HG02884 (cell line): ENCODE data around the gene CAPN12.

ENCODE experiments used
- ATAC-seq: cut with Tn5 transposase; IDR thresholded peaks from one replicate; pipeline ENCODE4 v1.9.1; 2021; ENCODE audit warnings: mild to moderate bottlenecking, moderate library complexity; ENCODE audit not compliant: unreplicated experiment

CAPN12 gene

GRCh38 chr19:38712161-38712748 is 32.0 kb downstream of the CAPN12 start:
- no peak for ATAC-seq

GRCh38 chr19:38711726-38712153 is 32.5 kb downstream of the CAPN12 start:
- ATAC-seq, result no peak

- no peak for ATAC-seq
Measured at GRCh38 chr19:38710928-38711725, 33.1 kb downstream of the CAPN12 start.

GRCh38 chr19:38710416-38710702 is 33.9 kb downstream of the CAPN12 start:
- ATAC-seq, result no peak

DNA sequence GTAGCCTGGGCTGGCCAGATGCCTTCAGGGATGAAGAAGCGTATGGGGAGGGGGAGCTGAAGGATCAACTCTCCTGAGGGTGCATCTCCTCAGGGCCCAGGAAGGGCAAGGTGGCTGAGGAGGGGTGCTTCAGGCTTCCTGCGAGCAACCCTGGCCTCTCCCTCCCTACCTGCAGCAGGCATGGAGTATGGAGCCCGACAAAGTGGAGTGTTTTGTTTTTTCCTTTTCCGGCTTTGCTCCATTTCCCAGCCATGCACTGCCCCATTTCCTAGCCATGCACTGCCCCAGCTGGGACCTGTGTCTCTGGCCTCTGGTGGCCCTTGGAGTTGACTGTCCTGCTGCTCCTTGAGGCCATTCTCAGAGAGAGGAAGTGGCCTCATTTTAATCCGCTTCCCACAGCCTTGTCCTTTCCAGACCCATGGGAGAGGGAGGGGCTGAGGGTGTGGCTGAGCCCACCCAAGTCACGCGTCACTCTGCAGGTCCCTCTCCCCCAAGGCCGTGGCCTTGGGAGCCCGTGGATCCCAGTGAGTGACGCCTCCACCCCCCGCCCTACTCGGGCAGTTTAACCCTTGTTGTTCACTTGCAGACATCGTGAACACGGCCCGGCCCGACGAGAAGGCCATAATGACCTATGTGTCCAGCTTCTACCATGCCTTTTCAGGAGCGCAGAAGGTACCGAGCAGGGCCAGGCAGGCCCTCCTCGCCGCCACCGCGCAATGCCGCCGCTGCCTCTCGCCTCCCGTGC is 34.4 kb downstream of the CAPN12 start:
- no peak for ATAC-seq

DNA sequence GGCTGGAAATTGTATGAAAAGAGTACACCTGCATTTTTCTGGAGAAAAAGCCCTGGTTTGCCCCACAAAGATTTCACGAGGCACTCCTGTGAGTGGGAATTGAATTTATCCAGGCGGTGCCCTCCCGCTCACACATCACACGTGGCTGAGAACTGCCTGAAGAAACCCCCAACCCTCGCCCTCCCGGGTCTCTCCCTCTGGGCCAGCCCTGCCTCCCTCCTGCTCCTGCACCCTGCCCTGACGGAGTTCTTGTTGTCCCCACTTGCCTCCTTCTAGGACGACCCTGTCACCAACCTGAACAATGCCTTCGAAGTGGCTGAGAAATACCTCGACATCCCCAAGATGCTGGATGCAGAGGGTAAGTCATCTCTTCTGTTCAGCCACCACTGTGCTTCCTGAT is 35.2 kb downstream of the CAPN12 start:
- ATAC-seq, result no peak

DNA sequence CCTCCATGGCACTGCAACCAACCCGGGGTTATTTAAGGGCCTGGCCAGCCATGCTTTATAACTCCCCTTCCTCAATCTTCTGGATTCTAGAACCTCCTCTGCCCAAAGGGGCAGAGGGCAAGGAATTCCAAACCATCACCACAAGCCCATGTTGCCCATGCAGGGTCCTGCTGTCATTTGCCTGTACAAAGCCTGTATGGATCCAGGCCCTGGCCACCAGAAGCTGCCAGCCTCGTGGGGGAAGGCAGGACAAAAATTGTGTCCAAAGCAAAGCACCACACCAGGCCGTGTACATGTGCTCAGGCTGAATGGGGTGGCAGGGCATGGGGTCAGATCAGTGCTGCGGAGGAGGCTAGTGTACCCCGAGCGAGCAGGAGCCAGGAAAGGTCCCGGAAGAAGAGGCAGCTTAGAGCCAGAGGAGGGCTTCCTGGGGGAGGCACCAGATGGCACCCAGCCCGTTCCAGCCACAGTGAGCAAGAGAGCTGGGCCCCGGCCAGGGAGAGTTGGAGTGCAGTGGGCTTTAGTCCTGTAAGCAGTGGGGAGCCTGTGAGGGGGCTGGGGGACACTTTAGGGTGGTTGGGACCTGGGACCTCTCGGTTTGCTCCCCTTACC is 35.8 kb downstream of the CAPN12 start:
- ATAC-seq, result no peak

DNA sequence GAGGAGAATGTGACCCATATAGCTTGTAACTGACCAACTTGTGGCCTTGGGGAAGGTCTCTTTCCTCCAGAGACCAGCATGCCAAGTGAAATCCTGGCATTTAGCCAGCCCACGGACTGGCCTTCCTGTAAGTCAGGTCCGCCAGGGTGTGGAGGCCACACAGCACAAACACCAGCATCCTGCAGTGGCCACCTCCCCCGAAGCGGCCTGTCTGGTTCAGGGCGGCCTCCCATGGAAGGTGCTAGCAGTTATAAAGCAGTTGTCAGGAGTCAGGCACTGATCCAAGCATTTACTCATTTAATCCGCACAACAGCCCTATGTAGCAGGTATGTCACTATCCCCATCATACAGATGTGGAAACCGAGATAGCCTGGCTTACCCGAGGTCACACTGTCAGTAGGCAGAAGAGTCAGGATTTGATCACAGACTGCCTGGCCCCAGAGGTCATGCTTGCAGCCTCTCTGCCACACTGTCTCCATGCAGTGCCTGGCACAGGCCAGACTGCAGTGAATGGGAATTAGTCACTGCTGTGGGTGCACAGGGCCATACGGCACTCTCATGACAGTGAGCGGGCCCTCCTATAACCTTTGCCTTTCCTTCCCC is 36.7 kb downstream of the CAPN12 start:
- no peak for ATAC-seq

DNA sequence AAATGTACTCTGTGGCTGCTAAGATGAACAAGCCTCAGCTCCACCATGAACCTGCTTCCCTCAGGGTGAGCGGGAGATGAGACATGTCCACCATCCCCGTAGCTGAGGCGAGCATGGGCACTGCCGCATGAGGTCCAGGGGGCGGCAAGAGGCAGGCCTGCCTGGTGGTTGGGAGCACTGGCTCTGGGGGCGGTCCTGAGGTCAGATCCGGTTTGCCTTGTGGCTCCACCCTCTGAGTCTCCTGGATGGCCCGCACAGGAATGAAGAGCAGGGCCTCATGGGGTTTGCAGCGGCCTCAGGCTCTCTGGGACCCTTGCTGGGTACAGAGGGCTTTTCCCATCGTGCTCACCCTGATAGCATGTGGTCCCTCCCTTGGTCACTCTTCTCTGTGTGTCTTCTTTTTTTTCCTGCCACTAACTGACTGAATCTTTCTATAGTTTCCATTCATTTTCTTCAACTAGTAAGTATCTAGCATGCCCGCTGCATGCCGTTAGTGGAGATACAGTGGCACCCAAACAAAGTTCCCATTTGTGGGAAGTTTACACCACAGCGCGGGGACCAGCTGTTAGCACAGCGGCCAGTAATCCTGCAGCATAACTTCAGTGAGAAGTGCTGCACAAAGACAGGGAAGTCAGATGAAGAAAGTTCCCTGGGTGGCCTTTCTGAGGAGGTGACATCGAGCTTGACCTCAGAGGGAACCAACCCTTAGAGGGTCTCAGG is 37.3 kb downstream of the CAPN12 start:
- ATAC-seq, result no peak

GRCh38 chr19:38705197-38706019 is 38.9 kb downstream of the CAPN12 start:
- ATAC-seq, result no peak

DNA sequence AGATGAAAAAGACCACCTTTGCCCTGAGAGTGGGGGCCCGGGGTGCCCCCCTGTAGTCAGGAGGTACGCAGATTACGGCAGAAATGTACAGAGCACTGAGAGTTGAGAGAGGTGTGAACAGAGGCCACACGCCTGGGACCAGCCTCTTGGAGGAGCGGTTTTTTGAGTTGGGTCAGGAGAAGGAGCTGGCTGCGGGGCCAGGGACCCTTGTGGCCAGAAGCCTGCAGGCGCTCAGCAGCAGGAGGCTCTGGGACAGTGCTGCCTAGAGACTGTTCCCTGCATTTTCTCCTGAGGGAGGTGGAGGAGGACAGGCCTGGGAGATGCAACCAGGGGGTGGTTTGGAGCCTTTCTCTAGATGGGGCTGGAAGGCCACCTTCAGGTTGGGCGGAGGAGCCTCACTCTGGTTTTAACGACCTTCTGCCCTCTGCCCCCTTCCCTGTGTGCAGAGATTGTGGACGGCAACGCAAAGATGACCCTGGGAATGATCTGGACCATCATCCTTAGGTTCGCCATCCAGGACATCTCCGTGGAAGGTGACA is 39.7 kb downstream of the CAPN12 start:
- ATAC-seq, result no peak

DNA sequence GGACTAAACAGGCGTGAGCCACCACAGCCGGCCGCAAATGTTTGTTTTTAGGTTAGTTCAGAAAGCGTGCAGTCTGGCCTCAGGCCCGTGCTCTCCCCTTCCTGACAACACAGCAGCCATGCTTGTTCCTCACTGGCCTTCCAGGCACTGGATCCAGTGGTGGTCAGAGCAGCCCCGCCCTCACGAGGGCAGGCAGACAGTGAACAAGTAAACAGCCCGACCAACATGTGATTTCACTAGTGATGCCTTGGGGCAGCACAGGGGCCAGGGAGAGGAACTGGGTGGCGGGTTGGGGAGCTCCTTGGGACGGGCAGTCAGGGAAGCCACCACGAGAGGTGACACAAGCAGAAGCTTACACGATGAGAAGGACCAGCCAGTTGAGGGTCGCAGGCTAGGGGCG is 40.8 kb downstream of the CAPN12 start:
- ATAC-seq, result no peak

- ATAC-seq, result no peak
Measured at GRCh38 chr19:38702278-38702677, 42.0 kb downstream of the CAPN12 start.

DNA sequence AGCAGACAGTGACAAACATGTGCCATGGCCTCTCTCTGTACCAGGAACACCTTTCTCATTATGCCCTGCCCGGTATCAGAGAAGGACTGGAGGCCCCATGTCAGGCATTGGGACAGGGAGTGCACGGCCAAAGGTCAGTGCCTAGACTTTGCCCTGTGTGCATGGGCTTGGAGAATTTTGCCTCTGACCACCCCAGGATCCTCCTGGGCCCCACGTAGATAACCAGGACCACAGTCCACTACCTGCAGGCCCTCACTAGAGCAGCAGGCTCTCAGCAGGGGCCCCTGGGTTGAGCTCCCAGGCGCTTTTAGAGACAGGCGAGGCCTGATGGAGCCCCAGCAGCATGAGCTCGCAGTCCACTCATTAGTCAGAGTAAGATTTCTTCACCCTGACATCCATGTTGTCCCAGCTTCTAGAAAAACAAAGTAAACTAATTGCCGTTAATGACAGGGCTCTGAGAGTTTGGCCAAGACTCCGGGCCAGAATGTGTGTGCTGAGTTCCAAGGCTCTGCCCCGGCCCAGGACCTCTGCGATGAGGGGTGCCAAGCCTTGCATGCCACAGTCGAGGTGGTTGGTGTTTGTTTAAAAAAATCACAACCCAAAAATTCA is 42.7 kb downstream of the CAPN12 start:
- no peak for ATAC-seq

- ATAC-seq, result no peak
Measured at GRCh38 chr19:38700902-38701454, 43.3 kb downstream of the CAPN12 start.

GRCh38 chr19:38700350-38700901 is 43.8 kb downstream of the CAPN12 start:
- ATAC-seq, result no peak

DNA sequence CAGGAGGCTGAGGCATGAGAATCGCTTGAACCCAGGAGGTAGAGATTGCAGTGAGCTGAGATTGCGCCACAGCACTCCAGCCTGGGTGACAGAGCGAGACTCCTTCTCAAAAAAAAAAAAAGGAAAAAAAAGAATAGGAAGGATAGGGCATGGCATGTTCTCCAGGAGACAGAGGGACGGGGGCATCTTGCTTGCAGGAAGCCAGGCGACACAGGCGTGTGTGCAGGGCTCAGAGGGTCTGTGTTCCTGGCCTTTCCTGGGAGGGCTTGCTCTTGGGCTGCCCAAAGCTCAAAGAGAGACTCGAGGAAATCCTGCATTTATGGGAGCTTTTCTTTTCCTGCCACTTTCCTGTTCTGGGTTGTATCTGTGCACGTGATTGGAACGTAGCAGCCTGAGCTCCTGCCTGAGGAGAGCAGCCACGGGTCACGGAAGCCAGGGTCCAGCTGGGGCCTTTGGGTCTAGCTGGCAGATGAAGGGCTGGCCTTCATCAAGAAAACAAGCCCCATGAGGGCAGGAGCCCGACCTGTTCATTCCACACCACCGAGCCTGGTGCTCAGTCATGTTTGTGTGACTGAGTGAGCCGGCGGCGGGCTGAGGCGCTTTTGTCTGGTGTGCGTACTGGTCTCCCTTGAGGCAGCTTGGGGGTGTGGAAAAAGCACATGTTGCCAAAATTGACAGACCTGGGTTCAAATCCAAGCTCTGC is 44.5 kb downstream of the CAPN12 start:
- ATAC-seq, result no peak

- no peak for ATAC-seq
Measured at GRCh38 chr19:38699027-38699346, 45.3 kb downstream of the CAPN12 start.
